ENCODE data around the gene SLC35A3.
A peak's percentile ranks its signal among the peaks of the same experiment; 100 is the strongest.

SLC35A3 gene

DNA sequence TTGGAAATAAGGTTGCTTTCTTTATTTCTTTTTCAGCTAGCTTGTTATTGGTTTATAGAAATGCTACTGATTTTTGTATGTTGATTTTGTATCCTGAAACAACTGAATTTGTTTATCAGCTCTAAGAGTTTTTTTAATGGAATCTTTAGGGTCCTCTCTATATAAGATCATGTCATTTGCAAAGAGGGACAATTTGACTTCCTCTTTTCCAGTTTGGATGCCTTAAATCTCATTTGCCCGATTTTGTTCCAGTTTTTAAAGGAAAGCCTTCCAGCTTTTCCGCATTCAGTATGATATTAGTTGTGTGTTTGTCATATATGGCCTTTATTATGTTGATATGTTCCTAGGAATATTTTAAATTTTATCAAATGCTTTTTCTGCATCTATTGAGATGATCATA is 31.7 kb downstream of the SLC35A3 start:
- TF ChIP-seq, protein P1, sequence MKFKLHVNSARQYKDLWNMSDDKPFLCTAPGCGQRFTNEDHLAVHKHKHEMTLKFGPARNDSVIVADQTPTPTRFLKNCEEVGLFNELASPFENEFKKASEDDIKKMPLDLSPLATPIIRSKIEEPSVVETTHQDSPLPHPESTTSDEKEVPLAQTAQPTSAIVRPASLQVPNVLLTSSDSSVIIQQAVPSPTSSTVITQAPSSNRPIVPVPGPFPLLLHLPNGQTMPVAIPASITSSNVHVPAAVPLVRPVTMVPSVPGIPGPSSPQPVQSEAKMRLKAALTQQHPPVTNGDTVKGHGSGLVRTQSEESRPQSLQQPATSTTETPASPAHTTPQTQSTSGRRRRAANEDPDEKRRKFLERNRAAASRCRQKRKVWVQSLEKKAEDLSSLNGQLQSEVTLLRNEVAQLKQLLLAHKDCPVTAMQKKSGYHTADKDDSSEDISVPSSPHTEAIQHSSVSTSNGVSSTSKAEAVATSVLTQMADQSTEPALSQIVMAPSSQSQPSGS (tag by site-specific recombination; IDR thresholded peaks at IDR 0.05; ENCODE audit: low read depth): no peak
- TF ChIP-seq YY2 (tag by site-specific recombination; IDR thresholded peaks at IDR 0.05) (no peak), ZNF610 (tag by site-specific recombination; IDR thresholded peaks at IDR 0.05; ENCODE audit: borderline replicate concordance) (no peak), PRDM1 (tag by site-specific recombination; IDR thresholded peaks at IDR 0.05) (no peak)
- TF ChIP-seq, protein P2, sequence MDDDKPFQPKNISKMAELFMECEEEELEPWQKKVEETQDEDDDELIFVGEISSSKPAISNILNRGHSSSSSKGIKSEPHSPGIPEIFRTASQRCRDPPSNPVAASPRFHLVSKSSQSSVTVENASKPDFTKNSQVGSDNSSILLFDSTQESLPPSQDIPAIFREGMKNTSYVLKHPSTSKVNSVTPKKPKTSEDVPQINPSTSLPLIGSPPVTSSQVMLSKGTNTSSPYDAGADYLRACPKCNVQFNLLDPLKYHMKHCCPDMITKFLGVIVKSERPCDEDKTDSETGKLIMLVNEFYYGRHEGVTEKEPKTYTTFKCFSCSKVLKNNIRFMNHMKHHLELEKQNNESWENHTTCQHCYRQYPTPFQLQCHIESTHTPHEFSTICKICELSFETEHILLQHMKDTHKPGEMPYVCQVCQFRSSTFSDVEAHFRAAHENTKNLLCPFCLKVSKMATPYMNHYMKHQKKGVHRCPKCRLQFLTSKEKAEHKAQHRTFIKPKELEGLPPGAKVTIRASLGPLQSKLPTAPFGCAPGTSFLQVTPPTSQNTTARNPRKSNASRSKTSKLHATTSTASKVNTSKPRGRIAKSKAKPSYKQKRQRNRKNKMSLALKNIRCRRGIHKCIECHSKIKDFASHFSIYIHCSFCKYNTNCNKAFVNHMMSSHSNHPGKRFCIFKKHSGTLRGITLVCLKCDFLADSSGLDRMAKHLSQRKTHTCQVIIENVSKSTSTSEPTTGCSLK (tag by site-specific recombination; IDR thresholded peaks at IDR 0.05): no peak
- ChIA-PET CTCF (no interaction called here), POLR2A (interaction anchor here (1.0 kb wide), 1 partner anchor 31 kb away, joined by 3 read pairs; the partner anchor contains the start of gene SLC35A3)
- no peak overlapping the region for H3K27ac ChIP-seq (ENCODE audit: extremely low read depth, low read depth, low read length)
- no peak overlapping the region for H3K4me3 ChIP-seq (ENCODE audit: low read depth, low read length)
- peaks cover 1 to 3% of the 10 kb centered on the region in 2 experiments; a peak in 1 of 3 replicates for H3K36me3 ChIP-seq (ENCODE audit: control insufficient read depth in 2 of 2, insufficient read depth in 1 of 2, low read length in 2 of 2)
- H3K9me3 ChIP-seq (ENCODE audit: control insufficient read depth, insufficient read depth, low read depth, low read length): no peaks in the 10 kb centered on the region
- H3K4me1 ChIP-seq (ENCODE audit: control insufficient read depth, insufficient read depth, low read length): no peaks in the 10 kb centered on the region; the same call in 1 of the 2 replicates

DNA sequence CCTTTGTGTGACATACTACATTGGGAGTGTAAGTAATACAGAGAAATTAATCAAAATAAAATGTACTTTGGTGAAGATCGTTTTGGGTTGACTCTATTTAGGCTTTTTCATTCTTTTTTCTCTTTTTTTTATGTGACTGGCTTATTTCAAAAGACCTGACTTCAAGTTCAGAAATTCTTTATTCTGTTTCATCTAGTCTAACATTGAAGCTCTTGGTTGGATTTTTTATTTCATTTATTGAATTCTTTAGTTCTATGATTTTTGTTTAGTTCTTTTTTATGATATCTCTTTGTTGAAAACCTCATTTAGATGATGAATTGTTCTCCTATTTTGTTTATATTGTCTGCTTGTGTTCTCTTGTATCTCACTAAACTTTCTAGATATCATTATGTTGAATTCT is 35.6 kb downstream of the SLC35A3 start:
- ChIA-PET CTCF (no interaction called here), POLR2A (no interaction called here)
- Histone ChIP-seq H3K27ac (ENCODE audit: extremely low read depth, low read depth, low read length) (no peak overlapping the region), H3K4me3 (ENCODE audit: low read depth, low read length) (no peak overlapping the region), H3K36me3 (ENCODE audit: control insufficient read depth in 2 of 2, insufficient read depth in 1 of 2, low read length in 2 of 2) (peaks cover 0 to 12% of the 10 kb centered on the region in 2 experiments; a peak in 2 of 3 replicates), H3K9me3 (ENCODE audit: control insufficient read depth, insufficient read depth, low read depth, low read length) (no peaks in the 10 kb centered on the region), H3K4me1 (ENCODE audit: control insufficient read depth, insufficient read depth, low read length) (no peaks in the 10 kb centered on the region; the same call in 1 of the 2 replicates)
- TF ChIP-seq SETDB1 (IDR thresholded peaks at IDR 0.05; ENCODE audit: insufficient read length, low read length): peak; percentile 72
- TF ChIP-seq, protein P3, sequence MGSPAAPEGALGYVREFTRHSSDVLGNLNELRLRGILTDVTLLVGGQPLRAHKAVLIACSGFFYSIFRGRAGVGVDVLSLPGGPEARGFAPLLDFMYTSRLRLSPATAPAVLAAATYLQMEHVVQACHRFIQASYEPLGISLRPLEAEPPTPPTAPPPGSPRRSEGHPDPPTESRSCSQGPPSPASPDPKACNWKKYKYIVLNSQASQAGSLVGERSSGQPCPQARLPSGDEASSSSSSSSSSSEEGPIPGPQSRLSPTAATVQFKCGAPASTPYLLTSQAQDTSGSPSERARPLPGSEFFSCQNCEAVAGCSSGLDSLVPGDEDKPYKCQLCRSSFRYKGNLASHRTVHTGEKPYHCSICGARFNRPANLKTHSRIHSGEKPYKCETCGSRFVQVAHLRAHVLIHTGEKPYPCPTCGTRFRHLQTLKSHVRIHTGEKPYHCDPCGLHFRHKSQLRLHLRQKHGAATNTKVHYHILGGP (tag by site-specific recombination; IDR thresholded peaks at IDR 0.05): no peak

DNA sequence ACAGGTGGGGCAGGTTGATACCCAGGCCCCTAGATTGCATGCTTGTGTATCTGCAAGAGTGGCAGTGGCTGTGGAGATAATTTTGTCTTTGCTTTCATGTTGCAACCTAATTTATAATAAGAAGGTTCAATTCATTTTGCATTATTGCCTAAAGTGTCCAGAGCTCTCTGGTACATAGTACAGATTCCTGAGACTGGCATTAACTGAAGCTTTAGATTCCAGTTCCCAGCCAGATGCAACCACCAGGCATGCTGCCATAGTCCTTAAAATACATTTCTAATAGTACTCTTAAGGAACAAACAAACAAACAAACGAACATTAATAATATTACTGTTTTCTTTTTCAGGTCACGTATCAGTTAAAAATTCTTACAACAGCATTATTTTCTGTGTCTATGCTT is 36.9 kb downstream of the SLC35A3 start:
- H3K4me1 ChIP-seq (ENCODE audit: control insufficient read depth, insufficient read depth, low read length): no peaks in the 10 kb centered on the region; the same call in 1 of the 2 replicates
- H3K36me3 ChIP-seq (ENCODE audit: control insufficient read depth in 2 of 2, insufficient read depth in 1 of 2, low read length in 2 of 2): peaks cover 0 to 15% of the 10 kb centered on the region in 2 experiments
- no peak overlapping the region for H3K27ac ChIP-seq (ENCODE audit: extremely low read depth, low read depth, low read length)
- no peaks in the 10 kb centered on the region for H3K9me3 ChIP-seq (ENCODE audit: control insufficient read depth, insufficient read depth, low read depth, low read length)
- no peak overlapping the region for H3K4me3 ChIP-seq (ENCODE audit: low read depth, low read length)
- ChIA-PET CTCF (no interaction called here), POLR2A (no interaction called here)
- TF ChIP-seq SCRT2 (tag by site-specific recombination; IDR thresholded peaks at IDR 0.05) (peak; percentile 7; the same call in 1 of the 2 replicates), ZNF354C (tag by site-specific recombination; IDR thresholded peaks at IDR 0.05; ENCODE audit: borderline replicate concordance, low read depth) (no peak)

DNA sequence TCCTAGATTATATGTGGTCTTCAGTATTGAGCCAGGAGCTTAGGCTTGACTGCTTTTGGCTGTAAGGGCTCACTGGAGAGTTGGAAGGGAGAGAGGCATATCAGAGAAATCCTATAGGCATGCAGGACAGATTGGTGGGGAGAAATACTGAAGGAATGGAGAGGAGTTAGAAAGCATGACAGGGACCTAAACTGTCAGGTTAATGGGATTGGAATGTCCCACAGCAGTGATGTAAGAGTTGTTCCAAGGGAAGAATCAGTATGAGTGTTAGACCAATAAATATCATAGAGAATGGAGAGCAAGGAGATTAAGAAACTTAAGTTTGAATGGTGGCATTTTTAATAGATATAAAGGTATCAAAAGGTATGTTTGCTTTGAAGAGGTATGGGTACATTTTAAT is 39.7 kb downstream of the SLC35A3 start:
- Histone ChIP-seq H3K36me3 (ENCODE audit: control insufficient read depth in 2 of 2, insufficient read depth in 1 of 2, low read length in 2 of 2) (peaks cover 0 to 15% of the 10 kb centered on the region in 2 experiments), H3K4me3 (ENCODE audit: low read depth, low read length) (no peak overlapping the region), H3K9me3 (ENCODE audit: control insufficient read depth, insufficient read depth, low read depth, low read length) (no peaks in the 10 kb centered on the region), H3K27ac (ENCODE audit: extremely low read depth, low read depth, low read length) (no peak overlapping the region), H3K4me1 (ENCODE audit: control insufficient read depth, insufficient read depth, low read length) (no peaks in the 10 kb centered on the region)
- POLR2A ChIA-PET: no interaction called here
- CTCF ChIA-PET: no interaction called here
- no peak for TF ChIP-seq ZNF558 (tag by site-specific recombination; IDR thresholded peaks at IDR 0.05)
- no peak for TF ChIP-seq ZNF19 (tag by site-specific recombination; IDR thresholded peaks at IDR 0.05; ENCODE audit: low read depth)
- no peak for TF ChIP-seq ZBTB17 (tag by site-specific recombination; IDR thresholded peaks at IDR 0.05)
- TF ChIP-seq ZNF311 (tag by site-specific recombination; IDR thresholded peaks at IDR 0.05; ENCODE audit: borderline replicate concordance): no peak
- no peak for TF ChIP-seq TCF7L2 (IDR thresholded peaks at IDR 0.05; ENCODE audit: borderline replicate concordance, low read depth, low read length)
- TF ChIP-seq ZNF433 (tag by site-specific recombination; IDR thresholded peaks at IDR 0.05; ENCODE audit: low read depth): no peak
- no peak for TF ChIP-seq ZNF423 (tag by site-specific recombination; IDR thresholded peaks at IDR 0.05)
- TF ChIP-seq, protein P4, sequence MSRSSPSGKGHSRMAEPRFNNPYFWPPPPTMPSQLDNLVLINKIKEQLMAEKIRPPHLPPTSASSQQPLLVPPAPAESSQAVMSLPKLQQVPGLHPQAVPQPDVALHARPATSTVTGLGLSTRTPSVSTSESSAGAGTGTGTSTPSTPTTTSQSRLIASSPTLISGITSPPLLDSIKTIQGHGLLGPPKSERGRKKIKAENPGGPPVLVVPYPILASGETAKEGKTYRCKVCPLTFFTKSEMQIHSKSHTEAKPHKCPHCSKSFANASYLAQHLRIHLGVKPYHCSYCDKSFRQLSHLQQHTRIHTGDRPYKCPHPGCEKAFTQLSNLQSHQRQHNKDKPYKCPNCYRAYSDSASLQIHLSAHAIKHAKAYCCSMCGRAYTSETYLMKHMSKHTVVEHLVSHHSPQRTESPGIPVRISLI (tag by site-specific recombination; IDR thresholded peaks at IDR 0.05): no peak
- no peak for TF ChIP-seq ZNF426 (tag by site-specific recombination; IDR thresholded peaks at IDR 0.05)
- TF ChIP-seq ZBTB48 (tag by site-specific recombination; IDR thresholded peaks at IDR 0.05): no peak
